ENCODE results near the gene CIDEB. TPM values are rescaled to one million over a fixed set of nuclear protein-coding genes. Genes with fewer than 3 reads are reported as not detected.

CIDEB gene
- total RNA-seq, 4 donors from 2014 or later, result 22.3 to 184 (median 136) TPM

DNA sequence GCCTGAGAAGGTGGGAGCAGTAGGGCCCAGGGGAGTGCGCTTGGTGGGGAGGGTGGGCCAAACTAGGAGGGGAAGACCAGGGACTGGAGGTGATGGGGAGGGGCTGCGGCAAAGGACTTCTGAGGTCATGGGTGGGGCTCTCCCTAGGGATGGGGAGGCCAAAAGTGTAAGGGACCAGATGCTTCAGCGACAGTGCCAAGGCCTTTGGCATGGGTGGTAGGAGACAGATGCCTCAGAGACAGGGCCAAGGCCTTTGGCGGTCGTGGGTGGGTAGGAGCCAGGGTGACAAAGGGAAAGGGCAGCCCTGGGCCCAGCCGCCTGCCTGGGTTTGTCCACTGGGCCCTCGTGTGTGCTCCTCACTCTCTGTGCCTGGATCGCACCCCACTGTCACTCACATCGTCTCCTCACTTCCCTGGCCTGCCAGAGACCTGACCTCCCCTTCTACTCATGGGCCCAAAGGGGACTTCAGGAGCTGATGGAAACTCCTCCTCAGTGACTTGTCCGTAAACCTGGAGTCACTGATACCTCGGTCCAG, 23.2 kb downstream of the CIDEB start:
- no peaks in the 10 kb centered on the region for H3K4me1 ChIP-seq
- no peak for TF ChIP-seq POLR2A (IDR thresholded peaks at IDR 0.05)
- TF ChIP-seq, protein P1, sequence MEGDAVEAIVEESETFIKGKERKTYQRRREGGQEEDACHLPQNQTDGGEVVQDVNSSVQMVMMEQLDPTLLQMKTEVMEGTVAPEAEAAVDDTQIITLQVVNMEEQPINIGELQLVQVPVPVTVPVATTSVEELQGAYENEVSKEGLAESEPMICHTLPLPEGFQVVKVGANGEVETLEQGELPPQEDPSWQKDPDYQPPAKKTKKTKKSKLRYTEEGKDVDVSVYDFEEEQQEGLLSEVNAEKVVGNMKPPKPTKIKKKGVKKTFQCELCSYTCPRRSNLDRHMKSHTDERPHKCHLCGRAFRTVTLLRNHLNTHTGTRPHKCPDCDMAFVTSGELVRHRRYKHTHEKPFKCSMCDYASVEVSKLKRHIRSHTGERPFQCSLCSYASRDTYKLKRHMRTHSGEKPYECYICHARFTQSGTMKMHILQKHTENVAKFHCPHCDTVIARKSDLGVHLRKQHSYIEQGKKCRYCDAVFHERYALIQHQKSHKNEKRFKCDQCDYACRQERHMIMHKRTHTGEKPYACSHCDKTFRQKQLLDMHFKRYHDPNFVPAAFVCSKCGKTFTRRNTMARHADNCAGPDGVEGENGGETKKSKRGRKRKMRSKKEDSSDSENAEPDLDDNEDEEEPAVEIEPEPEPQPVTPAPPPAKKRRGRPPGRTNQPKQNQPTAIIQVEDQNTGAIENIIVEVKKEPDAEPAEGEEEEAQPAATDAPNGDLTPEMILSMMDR (IDR thresholded peaks at IDR 0.05), result no peak
- H3K27ac ChIP-seq, result no peak overlapping the region
- peak in 1 of 3 donors; percentile 34 for DNase-seq
- peaks cover 0 to 5% (median 0%) of the 10 kb centered on the region in 3 donors for H3K36me3 ChIP-seq
- H3K27me3 ChIP-seq, result no peaks in the 10 kb centered on the region
- no peaks in the 10 kb centered on the region for H3K9me3 ChIP-seq
- H3K4me3 ChIP-seq, result no peak overlapping the region

DNA sequence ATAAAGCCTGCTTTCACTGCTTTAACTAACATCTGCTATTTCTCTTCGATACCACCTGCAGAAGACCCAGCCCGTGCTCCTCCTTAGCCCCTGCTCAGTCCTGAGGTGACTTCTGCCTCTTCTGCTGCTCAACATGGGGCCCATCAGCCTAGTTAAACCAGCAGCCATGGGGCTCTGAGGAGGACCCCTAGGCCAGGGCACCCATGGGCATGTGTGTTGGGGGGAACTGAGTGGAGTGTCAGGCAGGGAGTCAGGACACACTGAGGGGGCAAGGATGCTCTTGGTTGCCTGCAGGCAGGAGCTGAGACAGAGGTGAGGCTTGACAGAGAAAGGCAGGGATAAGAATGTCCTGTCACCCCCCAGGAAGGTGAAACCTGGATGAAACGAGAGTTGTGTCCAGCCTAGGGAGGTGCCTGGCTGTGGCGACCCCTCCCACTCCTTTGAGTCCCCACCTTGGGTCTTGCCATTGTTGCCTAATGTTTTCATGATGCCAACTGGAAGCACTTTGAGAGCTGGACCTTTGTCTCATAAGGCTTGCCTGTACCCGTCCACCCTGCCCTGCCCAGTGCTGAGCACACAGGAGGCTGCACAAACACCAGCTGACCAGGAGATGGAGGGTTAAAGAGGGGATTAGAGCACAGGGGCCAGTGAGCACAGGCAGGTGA, 23.8 kb downstream of the CIDEB start:
- Histone ChIP-seq H3K9me3 (no peaks in the 10 kb centered on the region), H3K27ac (no peak overlapping the region), H3K4me1 (no peaks in the 10 kb centered on the region), H3K27me3 (no peaks in the 10 kb centered on the region), H3K4me3 (no peak overlapping the region), H3K36me3 (no peaks in the 10 kb centered on the region)
- no peak for TF ChIP-seq POLR2A (IDR thresholded peaks at IDR 0.05)
- TF ChIP-seq, protein P1 (IDR thresholded peaks at IDR 0.05), result no peak
- no peak for DNase-seq

DNA sequence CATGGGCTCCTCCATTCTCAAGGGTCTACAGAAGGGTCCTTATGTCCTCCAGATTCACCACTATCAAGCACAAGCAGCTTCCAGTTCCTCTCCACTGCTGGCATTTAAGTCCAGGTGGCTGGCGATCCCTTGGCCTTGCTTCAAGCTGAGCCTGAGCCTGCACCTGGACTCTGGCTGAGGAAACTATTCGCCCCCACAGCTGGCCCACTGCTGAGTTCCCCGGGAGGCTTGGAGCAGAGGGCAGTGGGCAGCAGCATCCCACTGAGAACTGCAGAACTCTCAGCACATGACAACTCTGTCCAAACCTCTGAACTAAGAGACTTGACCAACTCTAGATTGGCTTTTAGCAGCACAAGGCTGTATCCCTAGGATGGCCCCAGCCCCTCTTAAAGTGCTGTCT, 25.0 kb downstream of the CIDEB start:
- no peak overlapping the region for H3K4me3 ChIP-seq
- H3K4me1 ChIP-seq, result no peaks in the 10 kb centered on the region
- no peak for DNase-seq
- H3K9me3 ChIP-seq, result no peaks in the 10 kb centered on the region
- TF ChIP-seq, protein P1 (IDR thresholded peaks at IDR 0.05), result no peak
- no peak for TF ChIP-seq POLR2A (IDR thresholded peaks at IDR 0.05)
- no peak overlapping the region for H3K27ac ChIP-seq
- H3K27me3 ChIP-seq, result no peaks in the 10 kb centered on the region
- H3K36me3 ChIP-seq, result no peaks in the 10 kb centered on the region

DNA sequence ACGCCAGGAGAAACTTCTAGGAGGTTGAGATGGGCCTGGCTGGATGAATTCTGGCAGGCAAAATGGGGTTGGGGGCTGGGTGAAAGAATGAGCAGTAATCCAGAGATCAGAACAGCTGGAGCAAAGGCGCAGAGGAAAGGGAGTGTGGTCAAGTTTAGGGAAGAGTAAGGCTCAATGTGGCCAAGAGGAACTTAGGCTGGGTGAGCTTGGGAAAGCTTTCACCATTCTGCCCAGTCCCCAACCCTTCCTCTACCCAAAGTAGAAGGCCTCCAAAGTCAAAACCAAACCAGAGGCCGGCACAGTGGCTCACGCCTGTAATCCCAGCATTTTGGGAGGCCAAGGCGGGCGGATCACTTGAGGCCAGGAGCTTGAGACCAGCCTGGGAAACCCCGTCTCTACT, 26.1 kb downstream of the CIDEB start:
- H3K27ac ChIP-seq, result no peak overlapping the region
- no peak for TF ChIP-seq POLR2A (IDR thresholded peaks at IDR 0.05)
- TF ChIP-seq, protein P1 (IDR thresholded peaks at IDR 0.05), result no peak

DNA sequence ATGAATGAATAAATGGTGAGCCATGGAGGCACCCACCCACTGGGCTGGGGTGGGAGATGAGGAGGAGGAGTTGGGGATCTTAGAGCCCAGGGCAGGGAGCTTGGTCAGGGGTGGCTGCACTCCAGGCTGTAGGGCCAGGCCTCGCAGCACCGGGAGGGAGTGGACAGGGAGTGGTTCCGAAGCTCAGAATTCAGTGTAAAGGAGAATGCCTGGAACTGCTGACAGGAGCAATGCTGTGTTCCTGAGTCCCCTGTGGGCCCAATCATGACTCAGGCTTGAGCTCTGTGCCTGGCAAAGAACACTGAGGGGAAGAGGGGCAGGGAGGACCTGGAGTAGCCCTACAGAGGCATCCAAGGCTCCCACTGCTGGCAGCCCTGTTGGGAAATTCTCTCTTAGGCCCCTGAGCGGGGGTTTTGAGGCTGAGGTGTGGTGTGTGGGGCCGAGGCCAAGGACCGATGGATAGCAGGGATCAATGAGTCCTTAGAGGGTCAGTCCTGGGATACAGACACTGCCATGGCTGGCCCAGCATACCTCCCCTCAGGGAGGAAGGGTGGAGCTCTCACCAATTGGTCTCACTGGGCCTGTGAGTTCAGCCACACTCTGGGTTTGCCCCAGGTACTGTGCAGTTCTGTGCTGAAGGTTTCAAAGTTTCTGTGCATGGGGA, 26.8 kb downstream of the CIDEB start:
- H3K4me1 ChIP-seq, result no peaks in the 10 kb centered on the region
- H3K9me3 ChIP-seq, result no peaks in the 10 kb centered on the region
- H3K27me3 ChIP-seq, result no peaks in the 10 kb centered on the region
- H3K36me3 ChIP-seq, result no peaks in the 10 kb centered on the region
- no peak for DNase-seq
- no peak overlapping the region for H3K27ac ChIP-seq
- H3K4me3 ChIP-seq, result no peak overlapping the region
- no peak for TF ChIP-seq POLR2A (IDR thresholded peaks at IDR 0.05)
- TF ChIP-seq, protein P1 (IDR thresholded peaks at IDR 0.05), result no peak

More for the DNA sequence above, 26.1 kb downstream of the CIDEB start:
- Histone ChIP-seq H3K36me3 (no peaks in the 10 kb centered on the region), H3K4me1 (no peaks in the 10 kb centered on the region), H3K9me3 (no peaks in the 10 kb centered on the region), H3K27me3 (no peaks in the 10 kb centered on the region), H3K4me3 (no peak overlapping the region)
- no peak for DNase-seq

Data from Peyer's patch (tissue), 4 donors.